ENCODE data around the gene CNNM1. TPM values are rescaled to one million over a fixed set of nuclear protein-coding genes. Genes with fewer than 3 reads are reported as not detected.

Gene CNNM1
- total RNA-seq, 4 donors from 2014 or later, result not detected

DNA sequence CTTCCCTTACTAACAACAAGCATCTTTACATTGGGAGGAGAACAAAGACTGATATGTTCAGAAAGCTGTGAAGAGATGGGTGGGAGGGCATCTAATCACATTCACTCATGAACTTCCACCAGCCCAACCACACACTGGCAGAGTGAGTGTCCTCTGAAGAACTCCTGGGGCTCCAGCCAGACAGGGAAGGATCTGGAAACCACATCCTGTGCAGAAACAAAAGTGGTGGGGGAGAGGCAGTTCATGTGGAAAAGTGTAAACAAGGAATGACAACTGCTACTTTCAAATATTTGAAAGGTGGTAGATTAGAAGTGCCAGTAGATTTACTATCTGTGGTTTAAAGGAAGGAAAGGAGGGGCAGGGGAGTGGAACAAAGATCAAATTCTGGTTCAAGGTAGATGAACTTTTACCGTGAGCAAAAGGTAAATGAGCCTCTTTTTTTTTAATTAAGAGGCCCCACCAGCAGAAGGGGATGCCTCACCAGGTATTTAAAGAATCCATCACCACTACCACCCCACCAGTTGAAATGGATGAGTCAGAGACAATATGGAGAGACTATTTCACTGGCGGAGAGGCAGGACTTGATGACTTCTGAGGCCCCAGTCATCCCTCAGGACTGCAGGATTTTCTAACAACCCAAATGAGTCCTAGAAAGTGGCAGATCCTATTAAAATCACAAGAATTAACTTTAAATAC lies 66.7 kb downstream of the CNNM1 start:
- H3K27ac ChIP-seq, result peak overlapping the region; percentile 2 to 63 (median 48)
- H3K4me1 ChIP-seq, result peaks cover 21 to 24% of the 10 kb centered on the region in 2 donors
- TF ChIP-seq, protein P1, sequence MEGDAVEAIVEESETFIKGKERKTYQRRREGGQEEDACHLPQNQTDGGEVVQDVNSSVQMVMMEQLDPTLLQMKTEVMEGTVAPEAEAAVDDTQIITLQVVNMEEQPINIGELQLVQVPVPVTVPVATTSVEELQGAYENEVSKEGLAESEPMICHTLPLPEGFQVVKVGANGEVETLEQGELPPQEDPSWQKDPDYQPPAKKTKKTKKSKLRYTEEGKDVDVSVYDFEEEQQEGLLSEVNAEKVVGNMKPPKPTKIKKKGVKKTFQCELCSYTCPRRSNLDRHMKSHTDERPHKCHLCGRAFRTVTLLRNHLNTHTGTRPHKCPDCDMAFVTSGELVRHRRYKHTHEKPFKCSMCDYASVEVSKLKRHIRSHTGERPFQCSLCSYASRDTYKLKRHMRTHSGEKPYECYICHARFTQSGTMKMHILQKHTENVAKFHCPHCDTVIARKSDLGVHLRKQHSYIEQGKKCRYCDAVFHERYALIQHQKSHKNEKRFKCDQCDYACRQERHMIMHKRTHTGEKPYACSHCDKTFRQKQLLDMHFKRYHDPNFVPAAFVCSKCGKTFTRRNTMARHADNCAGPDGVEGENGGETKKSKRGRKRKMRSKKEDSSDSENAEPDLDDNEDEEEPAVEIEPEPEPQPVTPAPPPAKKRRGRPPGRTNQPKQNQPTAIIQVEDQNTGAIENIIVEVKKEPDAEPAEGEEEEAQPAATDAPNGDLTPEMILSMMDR (IDR thresholded peaks at IDR 0.05 in 4 of 5, conservative IDR thresholded peaks at IDR 0.05 in 1 of 5), result no peak
- TF ChIP-seq POLR2A (IDR thresholded peaks at IDR 0.05), result no peak
- in situ Hi-C loops (cut with MboI; ENCODE audit: low sequenced_read_pairs in 4 of 4), result loop anchor here in 3 of 4 donors (10.0 kb wide), 1 partner anchor 219 kb away; no protein-coding TSS in a partner anchor
- intact Hi-C loops (cut with DNase I; ENCODE audit: low total_unique reads), result no loop called here
- ATAC-seq (no peak), DNase-seq (no peak)
- no peak overlapping the region for H3K4me3 ChIP-seq
- H3K27me3 ChIP-seq, result no peaks in the 10 kb centered on the region
- H3K9me3 ChIP-seq, result no peaks in the 10 kb centered on the region
- H3K36me3 ChIP-seq, result peaks cover 3 to 39% of the 10 kb centered on the region in 2 donors

DNA sequence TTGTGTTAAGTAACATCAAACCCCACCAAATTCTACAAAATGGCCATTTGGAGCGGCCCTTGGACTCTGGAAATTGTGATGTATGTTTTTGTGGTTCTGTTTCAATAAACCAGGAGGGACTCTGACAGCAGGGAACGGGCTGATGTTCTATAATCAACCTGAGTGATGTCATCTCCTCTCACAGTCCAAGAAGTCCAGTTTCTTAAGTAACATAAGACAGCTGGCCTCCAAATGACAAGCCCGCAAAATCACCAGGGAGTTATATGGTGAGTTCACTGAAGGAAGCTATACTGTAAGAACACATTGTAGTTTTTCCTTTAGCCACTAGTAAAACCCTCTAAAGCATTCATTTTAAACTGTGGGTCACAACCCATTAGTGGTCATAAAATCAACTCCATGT lies 67.3 kb downstream of the CNNM1 start:
- H3K4me1 ChIP-seq, result peaks cover 21 to 24% of the 10 kb centered on the region in 2 donors
- no peaks in the 10 kb centered on the region for H3K9me3 ChIP-seq
- intact Hi-C loops (cut with DNase I; ENCODE audit: low total_unique reads), result no loop called here
- H3K4me3 ChIP-seq, result no peak overlapping the region
- TF ChIP-seq, protein P1 (IDR thresholded peaks at IDR 0.05 in 4 of 5, conservative IDR thresholded peaks at IDR 0.05 in 1 of 5), result no peak
- no peak for TF ChIP-seq POLR2A (IDR thresholded peaks at IDR 0.05)
- DNase-seq (no peak), ATAC-seq (peak; percentile 52 to 70)
- in situ Hi-C loops (cut with MboI; ENCODE audit: low sequenced_read_pairs in 4 of 4), result loop anchor here in 3 of 4 donors (10.0 kb wide), 1 partner anchor 218 kb away; no protein-coding TSS in a partner anchor
- H3K27ac ChIP-seq, result peak overlapping the region; percentile 2 to 63 (median 48)
- no peaks in the 10 kb centered on the region for H3K27me3 ChIP-seq
- peaks cover 3 to 44% of the 10 kb centered on the region in 2 donors for H3K36me3 ChIP-seq

DNA sequence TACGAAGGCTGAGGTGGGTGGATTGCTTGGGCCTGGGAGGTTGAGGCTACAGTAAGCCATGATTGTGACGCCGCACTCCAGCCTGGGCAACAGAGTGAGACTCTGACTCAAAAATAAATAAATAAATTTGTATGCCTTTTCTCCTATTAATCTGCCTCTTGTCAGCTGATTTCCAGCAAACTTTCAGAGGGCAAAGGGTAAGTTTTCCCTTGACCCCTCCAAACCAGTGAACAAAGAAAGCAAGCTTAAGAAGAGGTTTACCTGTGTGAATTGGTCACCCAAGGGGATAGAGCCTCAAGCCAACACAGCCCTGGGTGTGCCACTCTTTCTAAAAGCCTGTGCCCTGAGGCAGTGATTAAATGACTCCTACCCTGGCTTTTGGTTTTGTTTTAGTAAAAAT lies 70.5 kb downstream of the CNNM1 start:
- in situ Hi-C loops (cut with MboI; ENCODE audit: low sequenced_read_pairs in 4 of 4) (loop anchor here in 3 of 4 donors (10.0 kb wide), 1 partner anchor 215 kb away; no protein-coding TSS in a partner anchor), intact Hi-C loops (cut with DNase I; ENCODE audit: low total_unique reads) (no loop called here)
- no peak overlapping the region for H3K4me3 ChIP-seq
- TF ChIP-seq, protein P1 (IDR thresholded peaks at IDR 0.05 in 4 of 5, conservative IDR thresholded peaks at IDR 0.05 in 1 of 5), result no peak
- no peak for TF ChIP-seq POLR2A (IDR thresholded peaks at IDR 0.05)
- ATAC-seq, result no peak
- no peaks in the 10 kb centered on the region for H3K9me3 ChIP-seq
- no peaks in the 10 kb centered on the region for H3K27me3 ChIP-seq
- peaks cover 14 to 22% of the 10 kb centered on the region in 2 donors for H3K4me1 ChIP-seq
- DNase-seq, result no peak
- peaks cover 3 to 71% of the 10 kb centered on the region in 2 donors for H3K36me3 ChIP-seq
- H3K27ac ChIP-seq, result no peak overlapping the region

DNA sequence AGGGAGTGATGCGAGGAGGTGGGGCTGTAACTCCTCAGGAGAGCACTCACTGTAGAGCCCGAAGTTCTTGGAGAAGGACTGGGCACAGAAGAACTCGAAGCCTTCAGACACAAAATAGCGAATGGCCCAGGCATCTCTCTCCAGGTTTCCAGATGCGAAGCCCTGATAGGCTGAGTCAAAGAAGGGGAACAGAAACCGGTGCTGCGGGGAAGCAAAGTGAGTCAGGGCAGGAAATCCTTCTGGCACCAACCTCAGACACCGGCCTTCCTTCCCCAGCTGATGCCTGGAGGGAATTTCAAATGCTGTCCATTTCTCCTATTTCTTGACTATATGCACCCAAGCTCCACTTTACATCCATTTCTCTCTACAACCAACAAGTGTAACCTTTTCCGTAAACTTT lies 74.5 kb downstream of the CNNM1 start:
- TF ChIP-seq POLR2A (IDR thresholded peaks at IDR 0.05), result no peak
- TF ChIP-seq, protein P1 (IDR thresholded peaks at IDR 0.05 in 4 of 5, conservative IDR thresholded peaks at IDR 0.05 in 1 of 5), result no peak
- Histone ChIP-seq H3K4me3 (no peak overlapping the region), H3K4me1 (no peaks in the 10 kb centered on the region), H3K27me3 (no peaks in the 10 kb centered on the region), H3K36me3 (peaks cover 4 to 75% of the 10 kb centered on the region in 2 donors), H3K27ac (no peak overlapping the region), H3K9me3 (no peaks in the 10 kb centered on the region)
- no peak for DNase-seq
- intact Hi-C loops (cut with DNase I; ENCODE audit: low total_unique reads) (no loop called here), in situ Hi-C loops (cut with MboI; ENCODE audit: low sequenced_read_pairs in 4 of 4) (no loop called here)
- no peak for ATAC-seq

Data from gastrocnemius medialis (tissue), 4 donors.